Thoracic aorta (tissue), 2 donors: ENCODE results near the gene PLCL2. TPM values are rescaled to one million over a fixed set of nuclear protein-coding genes. Genes with fewer than 3 reads are reported as not detected.
A peak's percentile ranks its signal among the peaks of the same experiment; 100 is the strongest.

ENCODE experiments used
- ATAC-seq: fragments of 150-250 bp; one replicate; pipeline ENCODE4 v1.8.0; 2017; ENCODE audit warnings: low read depth; ENCODE audit not compliant: insufficient number of reproducible peaks, low FRiP score
- DNase-seq: peaks from one replicate; pipeline ENCODE4 v3.0.0-alpha.2; 2020; ENCODE audit warnings: low spot score
- H3K27ac ChIP-seq, 2 donors: fragments of 200-600 bp; sonication (generic); 1 replicate in 1 of 2; 2 replicates in 1 of 2; pipeline ENCODE4 v1.5.1; 2016; ENCODE audit warnings: mild to moderate bottlenecking in 2 of 2, moderate library complexity in 2 of 2
- H3K27me3 ChIP-seq: fragments of 200-600 bp; sonication (generic); replicated peaks from 2 replicates; pipeline ENCODE4 v1.6.0; 2016; ENCODE audit warnings: mild to moderate bottlenecking; ENCODE audit not compliant: insufficient read depth
- H3K36me3 ChIP-seq: fragments of 200-600 bp; sonication (generic); one replicate; pipeline ENCODE4 v1.5.1; 2016
- H3K4me1 ChIP-seq, 2 donors: fragments of 200-600 bp; sonication (generic); 1 replicate in 1 of 2; 2 replicates in 1 of 2; pipeline versions ENCODE4 v1.5.1 to v1.6.0; 2016; ENCODE audit warnings: low read depth in 2 of 2, mild to moderate bottlenecking in 1 of 2; ENCODE audit not compliant: control insufficient read depth in 1 of 2
- H3K4me3 ChIP-seq: fragments of 200-600 bp; sonication (generic); 2 replicates; pipeline ENCODE4 v1.5.1; 2016; ENCODE audit warnings: mild to moderate bottlenecking
- H3K9me3 ChIP-seq: fragments of 200-600 bp; sonication (generic); 2 replicates; pipeline ENCODE4 v1.5.1; 2016
- total RNA-seq, 2 donors: library from RNA; depleted of rRNA; stranded (reverse); fragments of >200 nt; gene quantifications; one replicate each; pipeline versions ENCODE4 v1.1.0 to v1.2.3, GENCODE V29; 2016
- TF ChIP-seq, protein P1 (sequence below): fragments of 200-600 bp; sonication (generic); IDR thresholded peaks from one replicate; pipeline ENCODE4 v1.5.1; 2019; ENCODE audit warnings: antibody characterized with exemption

The PLCL2 gene
- total RNA-seq: 10 to 100 TPM in 1 of 2 donors, 1 to 10 TPM in 1; 6.9 to 17.1 TPM

- Histone ChIP-seq H3K27me3 (no peaks in the 10 kb centered on the region), H3K27ac (peak within 1 kb of the TSS; percentile 79 to 83), H3K4me3 (peak within 1 kb of the TSS; percentile 84), H3K4me1 (peaks cover 17 to 61% of the 10 kb centered on the region in 2 donors), H3K36me3 (no peaks in the 10 kb centered on the region), H3K9me3 (no peaks in the 10 kb centered on the region)
- ATAC-seq (peak; percentile 48), DNase-seq (no peak)
- TF ChIP-seq, protein P1, sequence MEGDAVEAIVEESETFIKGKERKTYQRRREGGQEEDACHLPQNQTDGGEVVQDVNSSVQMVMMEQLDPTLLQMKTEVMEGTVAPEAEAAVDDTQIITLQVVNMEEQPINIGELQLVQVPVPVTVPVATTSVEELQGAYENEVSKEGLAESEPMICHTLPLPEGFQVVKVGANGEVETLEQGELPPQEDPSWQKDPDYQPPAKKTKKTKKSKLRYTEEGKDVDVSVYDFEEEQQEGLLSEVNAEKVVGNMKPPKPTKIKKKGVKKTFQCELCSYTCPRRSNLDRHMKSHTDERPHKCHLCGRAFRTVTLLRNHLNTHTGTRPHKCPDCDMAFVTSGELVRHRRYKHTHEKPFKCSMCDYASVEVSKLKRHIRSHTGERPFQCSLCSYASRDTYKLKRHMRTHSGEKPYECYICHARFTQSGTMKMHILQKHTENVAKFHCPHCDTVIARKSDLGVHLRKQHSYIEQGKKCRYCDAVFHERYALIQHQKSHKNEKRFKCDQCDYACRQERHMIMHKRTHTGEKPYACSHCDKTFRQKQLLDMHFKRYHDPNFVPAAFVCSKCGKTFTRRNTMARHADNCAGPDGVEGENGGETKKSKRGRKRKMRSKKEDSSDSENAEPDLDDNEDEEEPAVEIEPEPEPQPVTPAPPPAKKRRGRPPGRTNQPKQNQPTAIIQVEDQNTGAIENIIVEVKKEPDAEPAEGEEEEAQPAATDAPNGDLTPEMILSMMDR: no peak
These were observed at the start of gene PLCL2 for GRCh38 chr3:16884748-16885592. PLCL2 (plus strand) TSS chr3:16884955; CDS start chr3:16885040, 85 bp downstream.

DNA sequence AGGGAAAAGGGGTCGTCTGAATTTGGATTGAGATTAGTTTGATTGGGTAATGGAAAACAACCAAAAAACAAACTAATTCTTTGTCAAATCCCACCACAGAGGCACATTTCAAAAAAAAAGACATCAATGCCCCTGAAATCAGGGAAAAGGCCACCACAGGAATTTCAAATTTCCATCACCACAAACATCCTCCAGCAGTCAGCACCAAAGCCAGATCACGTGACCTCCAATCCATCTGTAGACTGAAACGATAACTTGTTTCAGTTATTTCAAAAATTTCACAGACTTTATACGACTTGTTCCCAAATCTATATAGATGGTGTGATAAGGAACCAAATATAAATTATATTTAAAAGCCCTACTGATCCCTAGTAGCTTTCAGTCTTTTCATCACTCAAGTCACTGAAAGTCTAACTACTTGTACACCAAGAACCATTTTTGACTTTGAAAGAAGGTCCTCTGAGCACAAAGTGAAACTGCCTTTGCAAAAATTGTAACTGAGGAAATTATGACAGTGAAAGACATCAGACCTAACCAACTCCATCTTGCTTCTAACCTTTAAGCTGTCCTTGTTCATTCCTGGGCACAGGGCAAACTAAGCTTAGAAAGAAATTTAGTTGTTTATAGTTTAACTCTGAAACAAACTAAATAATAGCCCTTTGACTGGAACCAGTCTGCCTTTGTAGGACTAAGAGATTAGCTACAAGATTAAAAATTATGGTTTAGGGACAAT is 48.1 kb upstream of the PLCL2 start:
- Histone ChIP-seq H3K4me3 (no peak overlapping the region), H3K4me1 (peaks cover 0 to 13% of the 10 kb centered on the region in 2 donors), H3K27ac (no peak overlapping the region), H3K36me3 (no peaks in the 10 kb centered on the region), H3K9me3 (no peaks in the 10 kb centered on the region), H3K27me3 (no peaks in the 10 kb centered on the region)
- ATAC-seq: no peak
- TF ChIP-seq, protein P1: no peak
- no peak for DNase-seq

- Histone ChIP-seq H3K27me3 (no peaks in the 10 kb centered on the region), H3K9me3 (no peaks in the 10 kb centered on the region), H3K4me1 (peaks cover 0 to 13% of the 10 kb centered on the region in 2 donors), H3K4me3 (no peak overlapping the region), H3K36me3 (no peaks in the 10 kb centered on the region), H3K27ac (no peak overlapping the region)
- DNase-seq: no peak
- no peak for ATAC-seq
- TF ChIP-seq, protein P1: no peak
These were observed 47.2 kb upstream of the PLCL2 start for GRCh38 chr3:16837602-16838001.

- ATAC-seq (no peak), DNase-seq (no peak)
- Histone ChIP-seq H3K9me3 (no peaks in the 10 kb centered on the region), H3K27me3 (no peaks in the 10 kb centered on the region), H3K36me3 (no peaks in the 10 kb centered on the region), H3K4me3 (no peak overlapping the region), H3K4me1 (peaks cover 0 to 12% of the 10 kb centered on the region in 2 donors), H3K27ac (no peak overlapping the region)
- TF ChIP-seq, protein P1: no peak
These were observed 46.2 kb upstream of the PLCL2 start for GRCh38 chr3:16838561-16838960.
